ENCODE results near the gene STXBP4.
A peak's percentile ranks its signal among the peaks of the same experiment; 100 is the strongest.

STXBP4 gene

GRCh38 chr17:55134486-55135157, 166.1 kb downstream of the STXBP4 start:
- no peak for DNase-seq

GRCh38 chr17:55140809-55141208, 172.2 kb downstream of the STXBP4 start:
- no peak for DNase-seq

GRCh38 chr17:55144518-55144917, 176.0 kb downstream of the STXBP4 start:
- DNase-seq, result no peak

- DNase-seq, result no peak
Observed at GRCh38 chr17:55149485-55149884, 180.9 kb downstream of the STXBP4 start.

GRCh38 chr17:55152236-55152635, 183.7 kb downstream of the STXBP4 start:
- DNase-seq, result no peak

- peak; percentile 51 for DNase-seq
Observed at GRCh38 chr17:55154101-55154500, 185.5 kb downstream of the STXBP4 start.

GRCh38 chr17:55155856-55156560, 187.4 kb downstream of the STXBP4 start:
- no peak for DNase-seq

GRCh38 chr17:55157165-55157564, 188.6 kb downstream of the STXBP4 start:
- DNase-seq, result no peak

- no peak for DNase-seq
Observed at GRCh38 chr17:55158439-55158838, 189.9 kb downstream of the STXBP4 start.

GRCh38 chr17:55159251-55159650, 190.7 kb downstream of the STXBP4 start:
- DNase-seq, result no peak

- DNase-seq, result no peak
Observed at GRCh38 chr17:55160501-55160900, 191.9 kb downstream of the STXBP4 start.

- DNase-seq, result no peak
Observed at GRCh38 chr17:55161935-55162555, 193.5 kb downstream of the STXBP4 start.

GRCh38 chr17:55162556-55162946, 194.0 kb downstream of the STXBP4 start:
- no peak for DNase-seq

- DNase-seq, result no peak
Observed at GRCh38 chr17:55163408-55163807, 194.8 kb downstream of the STXBP4 start.

GRCh38 chr17:55166506-55166905, 197.9 kb downstream of the STXBP4 start:
- no peak for DNase-seq

GRCh38 chr17:55167024-55167725, 198.6 kb downstream of the STXBP4 start:
- no peak for DNase-seq

GRCh38 chr17:55168958-55169687, 200.6 kb downstream of the STXBP4 start:
- no peak for DNase-seq

GRCh38 chr17:55171634-55172328, 203.2 kb downstream of the STXBP4 start:
- no peak for DNase-seq

- DNase-seq, result no peak
Observed at GRCh38 chr17:55172612-55173011, 204.0 kb downstream of the STXBP4 start.

- DNase-seq, result no peak
Observed at GRCh38 chr17:55174133-55174532, 205.6 kb downstream of the STXBP4 start.

GRCh38 chr17:55175788-55176427, 207.3 kb downstream of the STXBP4 start:
- DNase-seq, result no peak

All from NCI-H187 treated with DMSO at 0.1 percent for 48 hours (cell line).